Measurements from ENCODE around the gene TMX4.
"Not testable (repeated sequence)": the region's sequence is repeated elsewhere in the genome, so short reads cannot be mapped to it uniquely, and the experiment has no call there.

Gene TMX4, protein sequence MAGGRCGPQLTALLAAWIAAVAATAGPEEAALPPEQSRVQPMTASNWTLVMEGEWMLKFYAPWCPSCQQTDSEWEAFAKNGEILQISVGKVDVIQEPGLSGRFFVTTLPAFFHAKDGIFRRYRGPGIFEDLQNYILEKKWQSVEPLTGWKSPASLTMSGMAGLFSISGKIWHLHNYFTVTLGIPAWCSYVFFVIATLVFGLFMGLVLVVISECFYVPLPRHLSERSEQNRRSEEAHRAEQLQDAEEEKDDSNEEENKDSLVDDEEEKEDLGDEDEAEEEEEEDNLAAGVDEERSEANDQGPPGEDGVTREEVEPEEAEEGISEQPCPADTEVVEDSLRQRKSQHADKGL

DNA sequence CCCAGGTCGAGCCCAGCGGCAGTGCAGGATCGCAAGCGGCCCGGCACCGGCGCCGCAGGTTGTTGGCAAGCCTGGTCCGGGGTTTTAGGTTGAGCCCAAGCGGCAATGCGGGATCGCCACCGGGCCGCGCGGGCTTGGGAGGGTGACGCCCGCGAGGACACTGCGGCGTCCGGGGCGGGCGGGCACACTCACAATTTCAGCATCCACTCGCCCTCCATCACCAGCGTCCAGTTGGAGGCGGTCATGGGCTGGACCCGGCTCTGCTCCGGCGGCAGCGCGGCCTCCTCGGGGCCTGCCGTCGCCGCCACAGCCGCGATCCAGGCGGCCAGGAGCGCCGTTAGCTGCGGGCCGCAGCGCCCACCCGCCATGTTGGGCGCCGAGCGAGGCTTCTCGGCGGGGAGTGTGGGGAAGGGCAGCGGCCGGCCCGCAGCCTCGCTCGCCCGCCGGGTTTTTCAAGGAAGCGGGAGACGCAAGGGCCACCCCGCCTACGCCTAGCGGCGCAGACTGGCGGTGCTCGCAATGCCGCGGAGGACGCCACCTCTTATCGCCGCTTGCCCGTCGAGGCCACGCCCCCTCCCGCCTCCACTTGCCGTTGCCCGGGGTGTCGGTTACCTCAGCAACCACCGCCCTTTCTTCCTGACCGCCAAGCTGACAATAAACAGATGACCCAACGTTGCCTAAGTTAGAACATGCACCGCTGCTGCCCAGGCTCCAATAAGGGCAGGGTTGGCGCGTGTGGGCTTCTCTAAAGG, at the start of gene TMX4:
TSS of gene TMX4 (minus strand) at position 516 of the 752 bp plus-strand sequence. CDS start at position 368, 148 bp downstream.
- peak; percentile 99 for DNase-seq

DNA sequence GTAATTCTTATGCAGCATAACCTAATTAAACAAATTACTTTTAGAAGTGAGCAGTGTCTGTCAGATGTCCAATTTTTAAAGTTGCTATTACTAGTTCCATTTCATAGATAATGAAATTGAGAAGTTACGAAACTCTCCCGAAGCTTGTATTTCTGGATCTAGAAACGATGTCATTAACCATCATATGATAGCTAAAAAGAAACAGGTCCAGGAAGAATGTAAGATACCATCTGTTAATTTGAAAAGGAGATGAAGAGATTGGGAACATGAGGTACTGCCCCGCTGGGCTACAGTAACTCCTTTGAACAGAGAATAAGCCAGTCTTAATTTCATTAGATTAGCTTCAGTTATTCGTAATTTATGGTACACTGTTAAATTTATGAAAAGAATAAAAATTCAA, 47.5 kb upstream of the TMX4 start:
- DNase-seq: no peak

DNA sequence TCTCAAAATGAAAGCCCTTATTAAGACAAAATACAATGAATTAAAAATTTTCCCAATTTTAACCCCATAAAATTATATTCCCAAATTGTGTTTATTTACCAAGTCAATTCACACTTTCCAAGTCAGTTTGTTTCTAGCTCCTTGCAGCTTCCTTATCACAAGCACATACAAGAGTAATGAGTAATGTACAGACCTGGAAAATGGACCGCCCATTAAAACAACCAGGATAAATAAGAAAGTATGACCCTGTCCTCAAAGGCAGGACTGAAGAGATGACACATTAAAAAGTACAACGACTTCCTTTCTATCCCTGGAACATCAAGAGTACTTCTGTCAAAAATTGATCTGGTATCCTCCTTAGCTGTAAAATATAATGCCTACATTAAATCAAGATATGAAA, 47.1 kb upstream of the TMX4 start:
- no peak for DNase-seq

DNA sequence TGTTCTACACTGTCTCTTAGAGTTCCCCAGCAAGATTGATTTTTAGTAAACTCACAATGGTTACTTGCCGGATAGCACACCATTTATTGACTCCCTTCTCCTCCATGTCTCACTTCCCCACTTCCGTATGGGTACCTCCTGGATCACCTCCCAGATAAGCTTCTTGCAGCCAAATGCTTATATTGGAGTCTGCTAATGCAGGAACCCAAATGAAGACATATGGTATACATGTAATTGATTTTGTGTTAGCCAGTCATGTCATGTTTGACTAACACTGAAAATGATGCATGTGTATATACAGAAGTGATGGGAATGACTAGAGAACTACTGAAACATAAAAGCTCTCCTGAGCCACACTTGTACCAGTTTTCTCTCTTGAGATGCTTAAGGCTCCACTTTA, 46.1 kb upstream of the TMX4 start:
- no peak for DNase-seq

DNA sequence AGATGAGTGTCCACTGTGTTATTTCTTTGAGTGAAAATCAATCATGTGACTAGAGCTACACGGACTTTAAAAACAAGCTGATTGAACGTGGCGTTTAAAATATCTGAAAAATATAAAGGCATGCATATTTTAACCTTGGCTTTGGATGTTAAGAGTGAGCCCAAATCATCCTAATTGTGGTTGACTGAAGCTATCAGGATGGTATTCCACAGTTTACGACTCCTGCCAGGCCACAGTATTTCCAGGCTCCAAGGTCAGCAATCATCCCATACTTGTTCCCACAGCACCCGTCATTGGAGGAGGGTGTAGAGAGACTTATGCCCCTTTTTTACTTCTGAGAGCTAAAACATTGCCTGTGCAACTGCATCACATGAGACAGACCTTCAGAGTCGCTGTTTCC, 43.2 kb upstream of the TMX4 start:
- no peak for DNase-seq

DNA sequence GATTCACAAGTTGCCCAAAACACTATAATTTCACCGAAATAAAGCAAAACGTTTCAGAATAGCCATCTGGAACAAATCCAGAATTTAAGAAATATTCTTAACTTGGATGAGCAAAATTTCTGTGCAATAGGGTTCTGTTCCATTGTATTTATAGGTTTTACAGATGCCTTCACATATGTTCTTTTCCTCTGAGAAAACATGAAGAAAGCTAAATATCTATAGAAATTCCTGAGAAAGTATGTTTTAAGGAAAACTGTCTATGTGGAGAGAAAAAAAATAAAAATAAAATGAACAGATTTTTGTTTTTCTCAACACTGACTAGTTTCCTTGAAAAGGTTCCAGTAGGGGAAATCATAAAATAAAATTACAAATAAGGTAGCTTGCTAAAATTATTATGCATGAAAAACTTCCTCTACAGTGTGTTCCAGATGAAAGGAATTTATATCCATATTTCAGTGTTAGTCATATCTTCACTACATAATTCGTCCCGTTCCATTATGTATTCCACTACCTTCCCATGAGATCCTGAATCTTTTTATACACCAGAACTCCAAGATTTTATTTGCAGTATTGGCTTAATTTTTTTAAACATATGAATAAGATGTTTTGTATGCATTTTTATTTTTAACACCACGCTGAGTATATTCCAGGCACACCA, 42.4 kb upstream of the TMX4 start:
- DNase-seq: no peak

DNA sequence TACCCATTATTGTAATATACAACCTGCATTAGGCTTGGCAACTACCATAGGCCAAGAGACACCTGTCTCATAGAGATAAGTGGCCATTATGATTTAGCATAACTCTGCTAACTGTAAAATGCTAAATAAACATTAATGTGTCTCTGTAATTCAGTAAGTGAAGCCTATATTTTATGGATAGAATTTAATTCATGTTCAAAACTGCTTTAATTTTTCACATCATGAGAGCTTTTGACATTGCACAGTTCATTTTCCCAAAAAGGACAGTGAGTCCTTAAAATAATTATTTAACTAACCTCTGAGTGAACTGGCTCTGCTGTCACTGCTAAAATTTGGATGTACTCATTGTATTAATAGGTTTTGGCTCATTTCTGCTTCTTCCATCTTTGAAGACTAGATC, 41.4 kb upstream of the TMX4 start:
- DNase-seq: peak; percentile 7

DNA sequence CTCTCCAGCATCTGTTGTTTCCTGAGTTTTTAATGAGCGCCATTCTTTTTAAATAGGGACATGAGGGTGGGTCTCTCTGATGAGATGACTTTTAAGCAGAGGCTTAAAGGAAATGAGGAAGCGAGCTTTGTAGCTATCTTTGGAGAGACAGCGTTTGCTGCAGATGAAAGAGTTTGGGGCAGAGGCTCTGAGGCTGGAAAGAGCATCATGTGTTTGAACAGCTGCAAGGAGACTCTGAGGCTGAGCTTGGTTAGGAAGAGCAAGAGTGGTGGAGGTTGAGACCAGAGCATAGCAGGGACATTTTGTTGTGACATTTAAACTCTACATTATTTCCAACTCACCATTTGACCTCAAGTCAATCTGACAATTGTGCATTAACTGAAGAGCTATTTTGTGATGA, 38.3 kb upstream of the TMX4 start:
- DNase-seq: peak; percentile 72

DNA sequence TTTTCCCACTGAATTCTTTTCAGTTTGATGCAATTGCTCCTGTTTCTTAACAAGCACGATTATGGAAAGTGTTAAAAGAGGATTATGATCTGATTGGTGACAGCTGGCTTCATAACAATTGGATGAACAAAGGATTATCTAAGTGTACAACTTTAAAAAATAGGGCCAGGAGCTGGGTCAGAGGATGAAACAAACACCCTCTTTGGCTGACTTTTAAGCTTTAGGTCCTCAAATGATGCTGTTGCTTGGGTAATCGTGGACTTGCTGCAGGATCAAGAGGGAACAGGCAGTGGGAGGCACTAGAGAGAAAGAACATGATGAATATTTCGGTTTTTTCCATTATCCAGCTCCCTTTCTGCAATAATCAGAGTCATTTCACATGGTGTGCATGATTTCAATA, 35.5 kb upstream of the TMX4 start:
- no peak for DNase-seq

DNA sequence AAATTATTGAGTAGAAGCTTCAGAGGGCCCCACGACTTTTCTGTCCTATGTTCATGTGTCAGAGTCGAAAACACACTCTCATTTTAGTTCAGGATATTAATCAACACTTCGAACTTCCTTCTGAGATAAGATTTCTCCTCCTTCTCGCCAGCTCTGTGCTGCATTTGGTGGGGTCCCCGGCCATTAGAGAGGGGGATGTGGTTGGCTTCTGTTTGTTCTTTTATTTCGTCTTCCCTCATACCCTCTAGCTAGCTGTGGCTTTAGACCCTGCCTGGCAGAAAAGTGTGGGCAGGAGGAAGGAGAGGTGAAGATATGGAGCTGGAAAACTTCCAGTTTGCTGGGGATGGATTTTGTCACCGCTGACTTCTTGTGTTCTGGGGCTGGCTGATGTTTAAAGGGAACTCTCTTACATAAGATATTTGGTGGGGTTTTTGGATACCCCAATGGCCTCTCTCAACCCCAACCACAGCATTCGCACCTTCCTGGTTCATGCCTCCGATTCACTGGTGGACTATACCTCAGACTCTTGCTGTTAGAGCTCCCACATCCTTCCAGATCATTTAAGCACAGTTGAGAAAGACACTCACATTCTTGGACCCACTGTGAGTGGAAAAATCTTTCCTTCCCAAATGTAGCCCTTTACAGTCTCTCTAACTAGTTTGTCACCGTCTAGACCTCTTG, 30.7 kb upstream of the TMX4 start:
- no peak for DNase-seq

DNA sequence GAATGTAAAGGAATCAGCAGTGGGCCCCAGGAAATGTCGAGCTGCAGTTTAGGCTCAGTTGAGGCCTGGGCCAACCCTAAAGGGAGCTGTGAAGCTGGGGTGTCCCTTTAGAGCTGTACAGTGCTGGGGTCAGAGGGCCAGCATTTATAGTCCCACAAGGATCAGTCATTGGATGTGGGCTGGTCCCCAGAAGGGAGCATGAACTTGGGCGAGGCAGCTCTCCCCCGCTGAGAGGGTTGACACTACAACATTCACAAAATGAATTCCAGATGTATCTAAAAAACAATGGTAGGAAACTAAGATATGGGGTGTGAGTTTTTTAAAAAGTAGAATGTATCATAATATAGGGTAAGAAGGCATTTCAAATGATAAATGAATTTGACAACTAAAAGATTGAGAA, 29.7 kb upstream of the TMX4 start:
- DNase-seq: no peak

DNA sequence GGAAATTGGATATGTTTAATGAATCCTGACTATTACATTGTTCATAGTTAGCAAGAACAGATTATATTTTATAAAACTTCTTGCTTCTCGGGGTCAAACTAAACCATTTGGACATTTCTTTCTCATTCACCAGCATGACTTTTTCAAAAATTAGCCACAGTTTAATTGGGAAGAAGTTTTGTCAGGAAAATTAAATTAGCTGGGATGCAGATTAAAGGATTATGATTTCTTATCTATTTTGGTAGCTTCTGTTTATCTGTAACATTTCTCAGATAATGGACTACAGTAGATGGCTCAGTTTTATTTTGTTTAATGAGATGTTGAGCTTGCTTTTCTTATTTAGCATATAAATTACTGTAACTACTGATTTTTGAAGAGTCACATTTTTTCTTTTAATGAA, 26.4 kb upstream of the TMX4 start:
- no peak for DNase-seq

DNA sequence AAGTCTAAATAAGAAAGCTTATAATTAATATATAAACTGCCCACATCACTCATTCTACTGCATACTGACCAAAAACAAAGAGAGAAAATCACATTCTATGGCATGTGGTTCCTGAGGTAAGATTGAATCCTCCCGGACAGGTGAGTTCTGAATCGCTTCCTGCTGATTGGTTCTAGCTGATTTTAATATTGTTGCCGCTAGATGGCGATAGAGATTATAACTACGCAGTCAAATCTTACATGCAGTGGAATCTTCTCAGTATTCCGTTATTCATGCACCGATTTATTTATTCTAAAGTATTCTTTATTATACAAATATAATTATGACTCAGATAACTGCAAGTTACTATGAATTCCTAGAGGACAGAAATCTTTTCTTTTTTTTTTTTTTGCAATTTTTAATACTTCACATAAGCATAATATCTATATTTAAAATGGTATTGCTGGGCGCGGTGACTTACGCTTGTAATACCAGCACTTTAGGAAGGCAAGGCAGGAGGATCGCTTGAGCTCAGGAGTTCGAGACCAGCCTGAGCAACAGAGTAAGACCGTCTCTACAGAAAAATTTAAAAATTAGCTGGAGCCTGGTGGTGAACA, 24.2 kb upstream of the TMX4 start:
- peak; percentile 87 for DNase-seq

DNA sequence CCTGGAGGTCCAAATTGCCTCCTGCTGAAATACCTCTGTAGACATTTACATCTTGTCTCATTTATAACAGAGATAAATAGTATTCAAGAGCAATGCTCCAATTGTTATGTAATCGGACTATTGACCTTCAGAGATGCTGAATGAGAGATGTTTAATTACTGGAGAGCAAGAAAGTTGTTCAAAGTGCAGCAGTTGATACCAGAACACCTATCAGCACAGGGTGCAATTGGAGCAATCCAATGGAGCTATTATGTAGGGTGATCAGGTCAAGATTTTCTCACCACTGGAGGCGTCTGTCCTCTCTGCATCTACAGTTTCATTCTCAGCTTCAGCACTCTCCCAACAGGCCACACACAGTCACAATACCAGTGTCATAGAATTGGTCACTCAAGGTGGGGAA, 19.5 kb upstream of the TMX4 start:
- no peak for DNase-seq

DNA sequence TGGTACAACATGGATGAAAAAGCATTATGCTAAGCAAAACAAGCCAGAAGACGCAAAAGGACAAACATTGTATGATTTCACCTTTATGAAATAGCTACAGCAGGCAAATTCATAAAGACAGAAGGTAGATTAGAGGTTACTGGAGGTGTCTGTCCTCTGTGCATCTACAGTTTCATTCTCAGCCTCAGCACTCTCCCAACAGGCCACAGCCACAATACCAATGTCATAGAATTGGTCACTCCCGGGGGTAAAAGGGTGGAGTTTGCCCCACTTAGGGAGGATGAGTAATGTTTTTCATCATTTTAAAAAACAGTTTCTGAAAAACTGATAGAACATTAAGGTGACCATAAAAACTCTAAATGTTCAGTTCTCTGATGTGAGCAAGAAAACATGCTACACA, 17.2 kb upstream of the TMX4 start:
- no peak for DNase-seq

DNA sequence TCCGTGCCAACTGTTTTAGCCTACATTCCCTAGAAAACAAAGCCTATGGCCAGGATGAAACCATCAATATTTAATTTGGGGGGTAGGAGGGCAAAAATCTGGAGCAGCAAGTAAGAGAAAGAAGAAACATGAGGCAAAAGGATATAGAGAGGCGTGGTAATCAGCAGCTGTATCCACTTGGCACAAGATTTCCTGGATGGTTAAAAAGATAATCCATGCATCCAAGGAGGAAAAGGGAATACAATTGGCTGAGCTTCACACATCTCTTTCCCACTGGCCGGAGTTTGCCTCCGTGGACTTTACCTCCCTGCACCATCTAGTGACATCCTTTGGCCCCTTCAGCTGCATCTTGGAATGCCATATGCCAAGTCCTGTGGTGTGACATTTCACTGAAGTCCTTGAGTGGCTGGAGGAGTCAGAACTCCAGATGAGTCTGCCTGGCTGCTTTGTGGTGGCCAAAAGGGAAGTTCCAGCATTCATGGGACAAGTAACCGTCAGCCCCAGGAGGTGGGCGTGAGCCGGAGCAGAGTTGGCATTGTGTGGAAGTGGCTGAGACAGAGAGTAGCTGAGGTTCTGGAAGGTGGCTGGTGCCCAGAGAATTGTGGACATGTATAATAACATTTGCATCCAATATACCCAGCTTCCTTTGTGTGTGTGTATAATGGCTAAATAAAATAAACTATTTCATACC, 13.7 kb upstream of the TMX4 start:
- DNase-seq: no peak

DNA sequence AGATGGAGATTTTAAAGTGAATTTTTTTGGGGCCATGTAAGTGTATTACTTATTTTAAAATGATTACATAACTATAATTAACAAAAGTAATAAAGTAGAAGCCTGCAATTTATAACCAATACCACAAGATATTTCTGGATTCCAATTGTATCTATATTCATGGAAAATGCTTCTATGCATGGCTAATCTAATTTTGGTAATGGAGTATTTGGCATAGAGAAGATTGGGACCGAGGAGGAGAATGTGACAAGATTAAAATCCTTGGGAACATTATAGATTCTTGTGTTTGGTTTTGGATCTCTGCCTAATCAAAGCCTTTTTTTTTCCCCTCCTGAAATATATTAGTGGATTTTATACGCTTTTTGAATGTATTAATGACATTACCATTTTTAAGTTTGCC, 12.9 kb upstream of the TMX4 start:
- no peak for DNase-seq

DNA sequence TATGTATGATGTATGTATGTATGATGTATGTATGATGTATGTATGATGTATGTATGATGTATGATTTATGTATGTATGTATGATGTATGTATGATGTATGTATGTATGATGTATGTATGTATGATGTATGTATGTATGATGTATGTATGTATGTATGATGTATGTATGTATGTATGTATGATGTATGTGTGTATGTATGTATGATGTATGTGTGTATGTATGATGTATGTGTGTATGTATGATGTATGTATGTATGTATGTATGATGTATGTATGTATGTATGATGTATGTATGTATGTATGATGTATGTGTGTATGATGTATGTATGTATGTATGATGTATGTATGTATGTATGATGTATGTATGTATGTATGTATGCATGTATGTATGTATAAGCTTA, 12.0 kb upstream of the TMX4 start:
- DNase-seq: not testable (repeated sequence)

DNA sequence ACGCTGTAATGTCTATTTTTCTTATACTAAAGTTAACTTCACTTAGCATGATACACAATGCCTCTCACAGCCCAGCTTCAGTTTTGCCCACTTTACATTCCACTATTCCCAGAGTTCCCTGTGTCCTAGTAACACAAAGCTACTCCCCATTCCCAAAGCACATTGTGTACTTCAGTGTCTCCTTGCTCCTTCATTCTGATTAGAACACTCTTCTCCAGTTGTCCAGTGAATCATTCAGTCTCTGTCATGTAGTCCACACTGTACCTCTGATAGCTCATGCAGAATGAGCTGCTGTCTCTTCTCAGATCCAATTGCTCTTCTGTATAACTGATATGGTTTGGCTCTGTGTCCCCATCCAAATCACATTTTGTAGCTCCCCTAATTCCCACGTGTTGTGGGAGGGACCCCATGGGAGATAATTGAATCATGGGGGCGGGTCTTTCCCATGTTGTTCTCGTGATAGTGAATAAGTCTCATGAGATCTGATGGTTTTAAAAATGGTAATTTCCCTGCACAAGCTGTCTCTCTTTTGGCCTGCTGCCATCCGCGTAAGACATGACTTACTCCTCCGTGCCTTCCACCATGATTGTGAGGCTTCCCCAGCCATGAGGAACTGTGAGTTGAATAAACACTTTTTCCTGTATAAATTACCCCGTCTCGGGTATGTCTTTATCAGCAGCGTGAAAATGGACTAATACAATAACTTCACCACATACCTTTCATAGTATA, 2.1 kb upstream of the TMX4 start:
- no peak for DNase-seq

DNA sequence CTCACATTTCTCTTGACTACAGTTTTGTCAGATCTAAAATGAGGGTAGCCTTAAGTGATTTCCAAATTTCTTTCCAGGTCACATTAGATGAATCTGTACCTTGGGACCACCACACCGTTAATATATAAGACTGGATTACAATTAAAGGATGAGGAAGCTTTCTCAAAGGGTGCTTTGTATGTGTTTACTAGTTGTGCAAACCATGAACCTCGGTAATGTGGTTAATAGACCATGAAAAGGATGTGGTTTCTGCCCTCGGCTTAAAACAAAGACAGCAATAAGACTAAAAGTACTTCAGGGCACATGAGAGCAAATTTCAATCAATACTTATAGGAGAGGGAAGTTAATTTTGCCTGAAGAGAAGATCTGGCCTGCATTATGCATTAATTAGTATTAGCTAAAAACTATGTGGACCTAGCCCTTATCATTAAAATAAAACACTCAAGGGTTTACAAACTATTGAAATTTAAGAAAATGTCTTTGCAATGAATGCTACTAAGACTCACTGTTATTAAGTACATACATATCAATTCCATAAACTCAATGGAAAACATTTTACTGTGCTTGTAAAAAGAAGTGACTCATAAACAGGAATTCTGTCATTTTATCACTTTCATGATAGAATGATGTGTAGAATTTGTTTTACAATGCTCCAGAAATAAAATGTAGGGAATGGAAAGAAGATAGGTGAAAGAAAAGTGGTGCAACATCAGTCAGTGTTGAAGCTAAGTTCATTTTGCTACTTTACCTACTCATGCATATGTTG, 936 bp upstream of the TMX4 start:
- peak; percentile 36 for DNase-seq

DNA sequence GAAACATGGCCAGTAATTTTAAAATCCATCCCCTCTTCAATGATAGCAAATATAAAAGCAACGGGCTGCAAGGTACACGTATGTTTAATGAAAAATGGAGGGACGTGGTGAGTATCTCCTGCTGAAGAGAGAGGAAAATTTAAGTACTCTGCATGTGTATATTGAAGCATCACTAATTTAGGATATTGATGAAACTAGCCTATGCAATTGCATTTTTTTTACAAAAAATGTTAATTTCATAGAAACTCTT, 362 bp upstream of the TMX4 start:
- no peak for DNase-seq

DNA sequence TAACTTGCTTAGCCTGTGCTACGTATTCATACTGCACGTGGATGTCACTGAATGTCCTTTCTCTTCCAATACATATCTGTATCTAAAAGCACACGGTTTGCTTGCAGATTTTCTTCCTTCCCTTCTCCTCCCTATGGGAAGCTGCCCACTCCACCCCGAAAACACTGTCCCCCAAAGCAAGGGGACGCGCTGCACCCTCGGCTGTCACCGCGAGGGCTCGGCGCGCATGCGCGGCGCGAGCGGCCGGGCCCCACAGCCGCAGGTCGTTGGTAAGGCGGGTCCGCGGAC, 659 bp downstream of the TMX4 start:
- peak; percentile 89 for DNase-seq

All from DMS53 (cell line).